GM18909 (cell line): ENCODE measurements around the gene ARPC2.

Experiments
- ATAC-seq: cut with Tn5 transposase; IDR thresholded peaks from one replicate; pipeline ENCODE4 v1.9.1; 2021; ENCODE audit warnings: mild to moderate bottlenecking; ENCODE audit not compliant: unreplicated experiment, poor library complexity

ARPC2 gene

GRCh38 chr2:218216336-218216673 is 684 bp upstream of the ARPC2 start:
- no peak for ATAC-seq

- ATAC-seq = peak; percentile 45
Observed at GRCh38 chr2:218217360-218218267, 625 bp downstream of the ARPC2 start.

- ATAC-seq = peak; percentile 46
Observed at GRCh38 chr2:218218268-218219185, 1.5 kb downstream of the ARPC2 start.

- no peak for ATAC-seq
Observed at GRCh38 chr2:218219934-218220333, 2.9 kb downstream of the ARPC2 start.

- no peak for ATAC-seq
Observed at GRCh38 chr2:218221000-218221399, 4.0 kb downstream of the ARPC2 start.

GRCh38 chr2:218223046-218223445 is 6.1 kb downstream of the ARPC2 start:
- ATAC-seq = no peak

GRCh38 chr2:218224186-218224585 is 7.2 kb downstream of the ARPC2 start:
- ATAC-seq = no peak

GRCh38 chr2:218226903-218227302 is 9.9 kb downstream of the ARPC2 start:
- no peak for ATAC-seq

- ATAC-seq = no peak
Observed at GRCh38 chr2:218228366-218229090, 11.5 kb downstream of the ARPC2 start.

- ATAC-seq = peak; percentile 73
Observed at GRCh38 chr2:218229239-218229638, 12.2 kb downstream of the ARPC2 start.

GRCh38 chr2:218229851-218230250 is 12.9 kb downstream of the ARPC2 start:
- ATAC-seq = no peak

- ATAC-seq = peak; percentile 91
Observed at GRCh38 chr2:218230882-218231281, 13.9 kb downstream of the ARPC2 start.

GRCh38 chr2:218233543-218233942 is 16.6 kb downstream of the ARPC2 start:
- ATAC-seq = no peak

GRCh38 chr2:218234521-218234920 is 17.5 kb downstream of the ARPC2 start:
- no peak for ATAC-seq

GRCh38 chr2:218235017-218235416 is 18.0 kb downstream of the ARPC2 start:
- ATAC-seq = no peak

GRCh38 chr2:218236829-218237228 is 19.8 kb downstream of the ARPC2 start:
- no peak for ATAC-seq

- ATAC-seq = no peak
Observed at GRCh38 chr2:218238887-218239286, 21.9 kb downstream of the ARPC2 start.

GRCh38 chr2:218244204-218244603 is 27.2 kb downstream of the ARPC2 start:
- no peak for ATAC-seq

GRCh38 chr2:218244665-218245064 is 27.7 kb downstream of the ARPC2 start:
- ATAC-seq = no peak

- ATAC-seq = no peak
Observed at GRCh38 chr2:218245214-218245613, 28.2 kb downstream of the ARPC2 start.

GRCh38 chr2:218249691-218250090 is 32.7 kb downstream of the ARPC2 start:
- no peak for ATAC-seq
